Spleen (tissue), 11 donors: ENCODE measurements around the gene HECTD1. TPM values are rescaled to one million over a fixed set of nuclear protein-coding genes. Genes with fewer than 3 reads are reported as not detected.
A peak's percentile ranks its signal among the peaks of the same experiment; 100 is the strongest.
"Not testable (repeated sequence)": the region's sequence is repeated elsewhere in the genome, so short reads cannot be mapped to it uniquely, and the experiment has no call there.

ENCODE experiments used
- DNase-seq: peaks from one replicate; pipeline ENCODE4 v3.0.0-alpha.2; 2020
- H3K27ac ChIP-seq, 8 donors: fragments of 200-600 bp; sonication (generic) in 7 of 8; 1 replicate in 4 of 8; 2 replicates in 4 of 8; pipeline versions ENCODE4 v1.5.0 to v1.8.0; 2016 to 2021; ENCODE audit warnings: inconsistent platforms in 4 of 8, mild to moderate bottlenecking in 4 of 8, moderate library complexity in 1 of 8
- H3K27me3 ChIP-seq, 7 donors: fragments of 200-600 bp; sonication (generic) in 6 of 7; replicated peaks in 1 of 7; 1 replicate in 4 of 7; 2 replicates in 3 of 7; pipeline versions ENCODE4 v1.5.0 to v1.8.0; 2016 to 2021; ENCODE audit warnings: inconsistent platforms in 3 of 7, mild to moderate bottlenecking in 1 of 7
- H3K36me3 ChIP-seq, 6 donors: fragments of 200-600 bp; sonication (generic) in 5 of 6; 1 replicate in 4 of 6; 2 replicates in 2 of 6; pipeline versions ENCODE4 v1.5.0 to v1.8.0; 2016 to 2021; ENCODE audit warnings: inconsistent platforms in 2 of 6
- H3K4me1 ChIP-seq, 6 donors: fragments of 200-600 bp; sonication (generic) in 5 of 6; 1 replicate in 3 of 6; 2 replicates in 3 of 6; pipeline versions ENCODE4 v1.5.0 to v1.8.0; 2016 to 2021; ENCODE audit warnings: inconsistent platforms in 3 of 6
- H3K4me3 ChIP-seq, 8 donors: fragments of 200-600 bp; sonication (generic) in 7 of 8; 1 replicate in 4 of 8; 2 replicates in 4 of 8; pipeline versions ENCODE4 v1.5.0 to v1.8.0; 2016 to 2021; ENCODE audit warnings: inconsistent platforms in 4 of 8, mild to moderate bottlenecking in 4 of 8, moderate library complexity in 2 of 8
- H3K9me3 ChIP-seq, 8 donors: fragments of 200-600 bp; sonication (generic) in 7 of 8; 1 replicate in 4 of 8; 2 replicates in 4 of 8; pipeline versions ENCODE4 v1.5.0 to v1.8.0; 2016 to 2021; ENCODE audit warnings: inconsistent platforms in 4 of 8
- POLR2A ChIP-seq, 3 donors: fragments of 450-650 bp; IDR thresholded peaks; one replicate each; pipeline ENCODE4 v1.5.1; 2017; ENCODE audit warnings: antibody characterized with exemption in 3 of 3, mild to moderate bottlenecking in 1 of 3
- POLR2AphosphoS5 ChIP-seq, 3 donors: sonication (generic); formaldehyde crosslinking; IDR thresholded peaks; one replicate each; pipeline ENCODE4 v1.5.1; 2017; ENCODE audit warnings: antibody characterized with exemption in 3 of 3
- WGBS, 5 donors: extraction: QIAGEN DNeasy Blood & Tissue Kit in 3 of 5; methylation state at CpG; one replicate each; pipeline versions ENCODE4 v1.1.5 to v1.1.7; 2013 to 2018; 5-methylcytosine and 5-hydroxymethylcytosine counted together
- intact Hi-C: fragments of 100-400 bp; cut with DNase I; formaldehyde crosslinking; loops from one replicate; pipeline ENCODE4 v1.15.0; 2023; ENCODE audit warnings: low total_unique reads
- polyA plus RNA-seq, 3 donors: library from polyadenylated mRNA; stranded (reverse); fragments of 200-250 nt; gene quantifications; one replicate each; pipeline ENCODE4 v1.2.1, GENCODE V29; 2013
- total RNA-seq, 7 donors: library from RNA; depleted of rRNA in 3 of 7; stranded (reverse); fragments of >200 nt in 3 of 7; fragmentation: NEBNext Ultra II Directional in 4 of 7; extraction: Animal tissue kit (Norgen Biotek cat#: 25700) in 4 of 7; gene quantifications; one replicate each; pipeline versions ENCODE4 v1.1.0 to v1.2.1, GENCODE V29; 2016 to 2021
- TF ChIP-seq, protein P1 (sequence below), 11 experiments: fragments of 200-600 bp in 7 of 11; fragments of 450-650 bp in 4 of 11; sonication (generic) in 4 of 11; IDR thresholded peaks in 8 of 11; conservative IDR thresholded peaks in 3 of 11; 1 replicate in 7 of 11; 2 replicates in 4 of 11; pipeline versions ENCODE4 v1.4.0 to v1.8.0; 2016 to 2021; ENCODE audit warnings: antibody characterized with exemption in 11 of 11, inconsistent platforms in 4 of 11, mild to moderate bottlenecking in 1 of 11
- donor health status: healthy with polysubstance abuse.
- donor health status: DM: no; HTN: no; CAD: no; lungs with moderate emphysema.
- donor health status: DM: no; HTN: no; CAD: no.
- donor health status: Bipolar disorder and iron deficiency.
- donor health status: healthy.
- donor health status: DM: no; HTN: no; CAD: no.
- donor health status: DM: yes; HTN: yes; CAD: no.

The HECTD1 gene
- total and polyA plus RNA-seq, 10 donors, result 27.6 to 176 (median 145) TPM

DNA sequence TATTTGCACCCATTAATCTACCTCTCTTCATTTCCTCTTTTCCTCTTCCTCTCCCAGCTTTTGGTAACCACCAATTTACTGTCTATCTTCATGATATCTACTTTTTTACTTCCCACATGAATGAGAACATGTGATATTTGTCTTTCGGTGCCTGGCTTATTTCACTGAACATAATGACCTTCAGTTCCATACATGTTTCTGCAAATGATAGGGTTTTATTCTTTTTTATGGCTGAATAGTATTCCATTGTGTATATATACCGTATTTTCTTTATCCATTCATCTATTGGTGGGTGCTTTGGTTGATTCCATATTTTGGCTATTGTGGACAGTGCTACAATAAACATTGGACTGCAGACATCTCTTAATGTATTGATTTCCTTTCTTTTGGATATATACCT lies 132.4 kb downstream of the HECTD1 start:
- Histone ChIP-seq H3K4me3 (no peak overlapping the region), H3K27me3 (no peaks in the 10 kb centered on the region), H3K27ac (no peak overlapping the region), H3K36me3 (peaks cover 0 to 54% (median 9%) of the 10 kb centered on the region in 6 donors), H3K4me1 (no peaks in the 10 kb centered on the region), H3K9me3 (peaks cover 0 to 6% (median 0%) of the 10 kb centered on the region in 8 donors)
- DNase-seq, result no peak
- intact Hi-C loops, result no loop called here
- TF ChIP-seq POLR2AphosphoS5 (IDR thresholded peaks at IDR 0.05), result no peak
- TF ChIP-seq, protein P1, sequence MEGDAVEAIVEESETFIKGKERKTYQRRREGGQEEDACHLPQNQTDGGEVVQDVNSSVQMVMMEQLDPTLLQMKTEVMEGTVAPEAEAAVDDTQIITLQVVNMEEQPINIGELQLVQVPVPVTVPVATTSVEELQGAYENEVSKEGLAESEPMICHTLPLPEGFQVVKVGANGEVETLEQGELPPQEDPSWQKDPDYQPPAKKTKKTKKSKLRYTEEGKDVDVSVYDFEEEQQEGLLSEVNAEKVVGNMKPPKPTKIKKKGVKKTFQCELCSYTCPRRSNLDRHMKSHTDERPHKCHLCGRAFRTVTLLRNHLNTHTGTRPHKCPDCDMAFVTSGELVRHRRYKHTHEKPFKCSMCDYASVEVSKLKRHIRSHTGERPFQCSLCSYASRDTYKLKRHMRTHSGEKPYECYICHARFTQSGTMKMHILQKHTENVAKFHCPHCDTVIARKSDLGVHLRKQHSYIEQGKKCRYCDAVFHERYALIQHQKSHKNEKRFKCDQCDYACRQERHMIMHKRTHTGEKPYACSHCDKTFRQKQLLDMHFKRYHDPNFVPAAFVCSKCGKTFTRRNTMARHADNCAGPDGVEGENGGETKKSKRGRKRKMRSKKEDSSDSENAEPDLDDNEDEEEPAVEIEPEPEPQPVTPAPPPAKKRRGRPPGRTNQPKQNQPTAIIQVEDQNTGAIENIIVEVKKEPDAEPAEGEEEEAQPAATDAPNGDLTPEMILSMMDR (IDR thresholded peaks at IDR 0.05 in 8 of 11, conservative IDR thresholded peaks at IDR 0.05 in 3 of 11), result no peak
- TF ChIP-seq POLR2A (IDR thresholded peaks at IDR 0.05), result no peak
- WGBS, 5 donors, result 93 to 95% (median 94%) methylated on average over 2 of the region's 2 CpGs

DNA sequence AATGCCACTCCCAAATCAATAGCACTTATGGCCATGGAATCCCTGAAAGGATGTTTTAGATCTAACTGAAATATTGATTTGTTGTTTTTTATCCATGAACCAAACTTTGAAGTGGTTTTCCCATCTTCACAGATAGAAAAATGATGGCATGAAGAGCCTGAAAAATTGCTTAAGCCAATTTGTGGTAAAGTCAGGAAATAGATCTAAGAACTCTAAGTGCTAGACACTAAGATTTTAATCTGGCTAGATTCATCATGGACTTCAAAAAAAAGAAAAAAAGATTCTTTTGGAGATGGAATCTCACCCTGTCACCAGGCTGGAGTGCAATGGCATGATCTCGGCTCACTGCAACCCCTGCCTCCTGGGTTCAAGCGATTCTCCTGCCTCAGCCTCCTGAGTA lies 136.4 kb downstream of the HECTD1 start:
- Histone ChIP-seq H3K9me3 (peaks cover 0 to 6% (median 0%) of the 10 kb centered on the region in 8 donors), H3K4me3 (no peak overlapping the region), H3K27me3 (no peaks in the 10 kb centered on the region), H3K4me1 (peaks cover 0 to 12% (median 0%) of the 10 kb centered on the region in 6 donors), H3K27ac (no peak overlapping the region), H3K36me3 (peaks cover 0 to 74% (median 8%) of the 10 kb centered on the region in 6 donors)
- no peak for DNase-seq
- TF ChIP-seq POLR2AphosphoS5 (IDR thresholded peaks at IDR 0.05), result no peak
- no peak for TF ChIP-seq POLR2A (IDR thresholded peaks at IDR 0.05)
- TF ChIP-seq, protein P1 (IDR thresholded peaks at IDR 0.05 in 8 of 11, conservative IDR thresholded peaks at IDR 0.05 in 3 of 11), result no peak
- intact Hi-C loops, result no loop called here
- WGBS, 5 donors, result 93 to 100% (median 97%) methylated on average over 2 of the region's 2 CpGs

GRCh38 chr14:31070431-31070830 lies 137.2 kb downstream of the HECTD1 start:
- no peak for TF ChIP-seq POLR2AphosphoS5 (IDR thresholded peaks at IDR 0.05)
- no peaks in the 10 kb centered on the region for H3K27me3 ChIP-seq
- no peak overlapping the region for H3K4me3 ChIP-seq
- H3K4me1 ChIP-seq, result peaks cover 0 to 12% (median 0%) of the 10 kb centered on the region in 6 donors
- peaks cover 0 to 74% (median 8%) of the 10 kb centered on the region in 6 donors for H3K36me3 ChIP-seq
- no peak overlapping the region for H3K27ac ChIP-seq
- peaks cover 0 to 6% (median 0%) of the 10 kb centered on the region in 8 donors for H3K9me3 ChIP-seq
- no peak for DNase-seq
- intact Hi-C loops, result no loop called here
- 95 to 100% (median 96%) methylated on average over 5 of the region's 5 CpGs for WGBS, 5 donors

DNA sequence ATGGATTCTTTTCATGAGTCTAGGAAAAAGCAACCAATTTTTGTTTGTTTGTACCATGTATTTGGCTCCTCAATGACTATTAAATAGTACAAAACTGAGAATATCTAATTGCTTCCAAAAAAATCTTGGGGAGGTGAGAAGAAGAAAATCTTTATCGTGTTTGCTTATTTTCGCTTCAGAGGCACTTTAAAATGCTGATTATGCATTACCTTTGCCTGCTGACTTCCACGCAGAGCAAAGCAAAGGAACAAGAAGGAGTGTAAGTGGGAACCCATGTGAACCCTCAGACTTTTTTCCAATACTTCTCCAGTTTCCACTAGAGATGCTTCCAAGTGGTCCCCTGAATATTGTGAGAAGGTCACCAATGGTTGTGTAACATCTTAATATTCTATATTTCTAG lies 138.2 kb downstream of the HECTD1 start:
- Histone ChIP-seq H3K4me3 (no peak overlapping the region), H3K4me1 (peaks cover 0 to 12% (median 0%) of the 10 kb centered on the region in 6 donors), H3K9me3 (no peaks in the 10 kb centered on the region), H3K27ac (no peak overlapping the region), H3K27me3 (no peaks in the 10 kb centered on the region), H3K36me3 (peaks cover 0 to 63% (median 8%) of the 10 kb centered on the region in 6 donors)
- 90 to 96% (median 93%) methylated on average over 3 of the region's 3 CpGs for WGBS, 5 donors
- TF ChIP-seq POLR2A (IDR thresholded peaks at IDR 0.05), result no peak
- TF ChIP-seq, protein P1 (IDR thresholded peaks at IDR 0.05 in 8 of 11, conservative IDR thresholded peaks at IDR 0.05 in 3 of 11), result no peak
- intact Hi-C loops, result no loop called here
- no peak for DNase-seq

- WGBS, 5 donors, result 41 to 64% (median 50%) methylated on average over 1 of the region's 1 CpG
- Histone ChIP-seq H3K4me1 (peaks cover 0 to 12% (median 0%) of the 10 kb centered on the region in 6 donors), H3K36me3 (peaks cover 0 to 54% (median 6%) of the 10 kb centered on the region in 6 donors), H3K9me3 (no peaks in the 10 kb centered on the region), H3K27me3 (no peaks in the 10 kb centered on the region), H3K4me3 (no peak overlapping the region), H3K27ac (peak overlapping the region in 4 of 8 donors; percentile 33 to 73 (median 55))
- intact Hi-C loops, result no loop called here
- no peak for DNase-seq
- TF ChIP-seq, protein P1 (IDR thresholded peaks at IDR 0.05 in 8 of 11, conservative IDR thresholded peaks at IDR 0.05 in 3 of 11), result no peak
- TF ChIP-seq POLR2A (IDR thresholded peaks at IDR 0.05), result no peak
- no peak for TF ChIP-seq POLR2AphosphoS5 (IDR thresholded peaks at IDR 0.05)
These were observed 139.4 kb downstream of the HECTD1 start for GRCh38 chr14:31068235-31068634.

- intact Hi-C loops, H3K9me3 ChIP-seq, H3K27ac ChIP-seq, H3K27me3 ChIP-seq, H3K4me3 ChIP-seq, DNase-seq: not testable (repeated sequence)
- Histone ChIP-seq H3K4me1 (peaks cover 0 to 13% (median 0%) of the 10 kb centered on the region in 6 donors), H3K36me3 (peaks cover 0 to 14% (median 0%) of the 10 kb centered on the region in 6 donors)
- 89 to 99% (median 92%) methylated on average over 8 of the region's 8 CpGs for WGBS, 5 donors
These were observed 144.7 kb downstream of the HECTD1 start for GRCh38 chr14:31062908-31063307.
